ENCODE results near the gene NPDC1. TPM values are rescaled to one million over a fixed set of nuclear protein-coding genes. Genes with fewer than 3 reads are reported as not detected.
A peak's percentile ranks its signal among the peaks of the same experiment; 100 is the strongest.

The NPDC1 gene
- total RNA-seq, 1 donor from 2014 or later: 3.8 TPM

GRCh38 chr9:137070201-137070905, 24.4 kb upstream of the NPDC1 start, which contains the start of gene SAPCD2:
SAPCD2 (minus strand) TSS chr9:137070557; CDS start chr9:137070460, 97 bp downstream.
- Histone ChIP-seq H3F3A (ENCODE audit: low read depth) (peaks cover 22% of the 10 kb centered on the region), H2AFZ (replicated peaks) (peak within 1 kb of the TSS; percentile 12), H3K36me3 (no peaks in the 10 kb centered on the region), H4K20me1 (ENCODE audit: low read depth) (peaks cover 35% of the 10 kb centered on the region), H3K4me3 (peak within 1 kb of the TSS; percentile 72), H3K27me3 (peaks cover 48% of the 10 kb centered on the region), H3K27ac (no peak within 1 kb of the TSS), H3K9me3 (ENCODE audit: low read depth) (no peaks in the 10 kb centered on the region), H3K79me2 (ENCODE audit: low read depth) (no peaks in the 10 kb centered on the region), H3K9ac (no peak within 1 kb of the TSS), H3K4me2 (peak within 1 kb of the TSS; percentile 98), H3K4me1 (peaks cover 11% of the 10 kb centered on the region)
- H3K27me3 Mint-ChIP-seq (ENCODE audit: insufficient read depth, low read depth): peaks cover 26% of the 10 kb centered on the region
- H3K9me3 Mint-ChIP-seq: no peaks in the 10 kb centered on the region
- H3K4me3 Mint-ChIP-seq: peak within 1 kb of the TSS; percentile 84
- H3K36me3 Mint-ChIP-seq: no peaks in the 10 kb centered on the region
- peak within 1 kb of the TSS; percentile 51 for H3K27ac Mint-ChIP-seq
- TF ChIP-seq EZH2 (IDR thresholded peaks at IDR 0.05) (no peak), EZH2phosphoT487 (IDR thresholded peaks at IDR 0.05) (no peak), CTCF (IDR thresholded peaks at IDR 0.05) (no peak)
- DNase-seq (ENCODE audit: low spot score): peak; percentile 96
- peaks cover 10% of the 10 kb centered on the region for H3K4me1 Mint-ChIP-seq

- Histone ChIP-seq H3K27ac (no peak overlapping the region), H3K4me1 (peaks cover 11% of the 10 kb centered on the region), H4K20me1 (ENCODE audit: low read depth) (peaks cover 37% of the 10 kb centered on the region), H3K4me3 (peak overlapping the region; percentile 72), H3K36me3 (no peaks in the 10 kb centered on the region), H3K9me3 (ENCODE audit: low read depth) (no peaks in the 10 kb centered on the region), H3K9ac (no peak overlapping the region), H3K27me3 (peaks cover 41% of the 10 kb centered on the region), H3K4me2 (peak overlapping the region; percentile 98), H2AFZ (replicated peaks) (no peak overlapping the region), H3F3A (ENCODE audit: low read depth) (peaks cover 22% of the 10 kb centered on the region), H3K79me2 (ENCODE audit: low read depth) (no peaks in the 10 kb centered on the region)
- peaks cover 18% of the 10 kb centered on the region for H3K27me3 Mint-ChIP-seq (ENCODE audit: insufficient read depth, low read depth)
- TF ChIP-seq EZH2phosphoT487 (IDR thresholded peaks at IDR 0.05) (no peak), EZH2 (IDR thresholded peaks at IDR 0.05) (peak; percentile 64)
- DNase-seq (ENCODE audit: low spot score): peak; percentile 79
- H3K4me3 Mint-ChIP-seq: peak overlapping the region; percentile 79
- no peaks in the 10 kb centered on the region for H3K9me3 Mint-ChIP-seq
- H3K27ac Mint-ChIP-seq: no peak overlapping the region
- no peaks in the 10 kb centered on the region for H3K36me3 Mint-ChIP-seq
- H3K4me1 Mint-ChIP-seq: peaks cover 10% of the 10 kb centered on the region
Measured at GRCh38 chr9:137069508-137070091, 23.6 kb upstream of the NPDC1 start.

- Mint-ChIP-seq H3K27me3 (ENCODE audit: insufficient read depth, low read depth) (peaks cover 11% of the 10 kb centered on the region), H3K27ac (no peak overlapping the region), H3K36me3 (no peaks in the 10 kb centered on the region), H3K9me3 (no peaks in the 10 kb centered on the region), H3K4me1 (peaks cover 10% of the 10 kb centered on the region), H3K4me3 (peak overlapping the region; percentile 79)
- TF ChIP-seq EZH2phosphoT487 (IDR thresholded peaks at IDR 0.05) (no peak), CTCF (IDR thresholded peaks at IDR 0.05) (no peak), EZH2 (IDR thresholded peaks at IDR 0.05) (no peak)
- Histone ChIP-seq H3K27me3 (peaks cover 33% of the 10 kb centered on the region), H3K36me3 (no peaks in the 10 kb centered on the region), H3K27ac (no peak overlapping the region), H3K4me3 (peak overlapping the region; percentile 72), H3K9ac (no peak overlapping the region), H3K79me2 (ENCODE audit: low read depth) (no peaks in the 10 kb centered on the region), H3K4me2 (peak overlapping the region; percentile 98), H3K4me1 (peaks cover 11% of the 10 kb centered on the region), H3K9me3 (ENCODE audit: low read depth) (no peaks in the 10 kb centered on the region), H2AFZ (replicated peaks) (no peak overlapping the region), H3F3A (ENCODE audit: low read depth) (peaks cover 22% of the 10 kb centered on the region), H4K20me1 (ENCODE audit: low read depth) (peaks cover 43% of the 10 kb centered on the region)
- DNase-seq (ENCODE audit: low spot score): no peak
Measured at GRCh38 chr9:137068539-137069507, 22.8 kb upstream of the NPDC1 start.
